ENCODE measurements around the gene GABRA5.

- no peak for TF ChIP-seq CTCF (IDR thresholded peaks at IDR 0.05)
- no peak for TF ChIP-seq EZH2 (IDR thresholded peaks at IDR 0.05; ENCODE audit: borderline replicate concordance, insufficient read depth, low read depth, low read length, poor library complexity, severe bottlenecking)
Measured at GRCh38 chr15:26831951-26832350, 34.9 kb upstream of the GABRA5 start.

Measured in B cell (primary cell).